AG04450 (cell line): Measurements from ENCODE around the gene DDR2. TPM values are rescaled to one million over a fixed set of nuclear protein-coding genes. Genes with fewer than 3 reads are reported as not detected.

Experiments
- CTCF ChIA-PET: fragments of 300-600, 350-600 bp; formaldehyde crosslinking; extraction: SDS; loops from one replicate; lab custom pipeline; 2022; ENCODE audit warnings: antibody characterized with exemption, inconsistent platforms; lab: Charles Lee
- POLR2A ChIA-PET: fragments of 350-600 bp; formaldehyde crosslinking; extraction: SDS; loops from one replicate; lab custom pipeline; 2021; ENCODE audit warnings: antibody characterized with exemption, inconsistent platforms; lab: Yijun Ruan, JAX
- DNase-seq: peaks from one replicate; pipeline ENCODE4 v3.0.0-alpha.2; 2011; ENCODE audit warnings: low read depth, low spot score
- H3K27ac ChIP-seq: one replicate; pipeline ENCODE4 v1.5.1; 2012; ENCODE audit warnings: low read depth, low read length, control low read depth
- H3K27me3 ChIP-seq: one replicate; pipeline ENCODE4 v1.6.0; 2012; ENCODE audit warnings: low read length; ENCODE audit not compliant: control insufficient read depth, insufficient read depth
- H3K4me3 ChIP-seq: 2 replicates; pipeline ENCODE4 v1.5.1; 2011; ENCODE audit warnings: mild to moderate bottlenecking, low read depth, low read length, control low read depth
- H3K9me3 ChIP-seq: 2 replicates; pipeline ENCODE4 v1.5.1; 2012; ENCODE audit warnings: low read length; ENCODE audit not compliant: control insufficient read depth, insufficient read depth
- CTCF ChIP-seq: IDR thresholded peaks from 2 replicates; pipeline ENCODE4 v1.5.1; 2011; ENCODE audit warnings: low read depth, low read length, control low read depth, inconsistent platforms
- polyA plus RNA-seq: library from polyadenylated mRNA; depleted of rRNA; stranded (reverse); fragments of >200 nt; gene quantifications from 2 replicates; pipeline ENCODE4 v1.2.3, GENCODE V29; 2011

Gene DDR2
- polyA plus RNA-seq, 1 experiment, result 194 TPM

GRCh38 chr1:162696286-162696862, 64.1 kb downstream of the DDR2 start:
- no peak for TF ChIP-seq CTCF
- CTCF ChIA-PET, result interaction anchor here (0.5 to 0.9 kb wide), 4 partner anchors 18 to 660 kb away, joined by 3 to 6 read pairs (median 4); no protein-coding TSS in a partner anchor
- peak overlapping the region; percentile 83 for H3K27ac ChIP-seq
- POLR2A ChIA-PET, result interaction anchor here (0.5 to 2.4 kb wide), 6 partner anchors 14 to 125 kb away, joined by 3 to 19 read pairs (median 3); partner anchors contain the start of gene DDR2
- peak; percentile 75 for DNase-seq
- no peaks in the 10 kb centered on the region for H3K9me3 ChIP-seq
- H3K27me3 ChIP-seq, result no peaks in the 10 kb centered on the region
- H3K4me3 ChIP-seq, result peak overlapping the region; percentile 29

GRCh38 chr1:162697140-162697895, 65.1 kb downstream of the DDR2 start:
- TF ChIP-seq CTCF, result no peak
- Histone ChIP-seq H3K27me3 (no peaks in the 10 kb centered on the region), H3K9me3 (no peaks in the 10 kb centered on the region), H3K4me3 (no peak overlapping the region), H3K27ac (no peak overlapping the region)
- POLR2A ChIA-PET, result interaction anchor here (0.5 to 2.4 kb wide), 2 partner anchors 55 to 66 kb away, joined by 3 to 19 read pairs; partner anchors contain the start of gene DDR2
- no peak for DNase-seq
- CTCF ChIA-PET, result interaction anchor here (0.9 to 2.9 kb wide), 3 partner anchors 12 to 151 kb away, joined by 3 to 9 read pairs (median 4); no protein-coding TSS in a partner anchor

GRCh38 chr1:162699366-162699765, 67.1 kb downstream of the DDR2 start:
- H3K27me3 ChIP-seq, result no peaks in the 10 kb centered on the region
- no peaks in the 10 kb centered on the region for H3K9me3 ChIP-seq
- no peak for DNase-seq
- POLR2A ChIA-PET, result no interaction called here
- no peak overlapping the region for H3K4me3 ChIP-seq
- H3K27ac ChIP-seq, result no peak overlapping the region
- CTCF ChIA-PET, result interaction anchor here (2.9 kb wide), 1 partner anchor 86 kb away, joined by 9 read pairs; no protein-coding TSS in a partner anchor
- no peak for TF ChIP-seq CTCF

- ChIA-PET CTCF (interaction anchor here (2.9 kb wide), 1 partner anchor 87 kb away, joined by 9 read pairs; no protein-coding TSS in a partner anchor), POLR2A (no interaction called here)
- TF ChIP-seq CTCF, result no peak
Observed at GRCh38 chr1:162700131-162700530, 67.9 kb downstream of the DDR2 start.

More at GRCh38 chr1:162700131-162700530, 67.9 kb downstream of the DDR2 start:
- no peak for DNase-seq
- Histone ChIP-seq H3K4me3 (no peak overlapping the region), H3K27ac (no peak overlapping the region), H3K27me3 (no peaks in the 10 kb centered on the region), H3K9me3 (no peaks in the 10 kb centered on the region)
